ENCODE measurements around the gene RARA. TPM values are rescaled to one million over a fixed set of nuclear protein-coding genes. Genes with fewer than 3 reads are reported as not detected.
"Not testable (repeated sequence)": the region's sequence is repeated elsewhere in the genome, so short reads cannot be mapped to it uniquely, and the experiment has no call there.

The RARA gene
- total RNA-seq, 1 donor from 2014 or later = 47.8 TPM

DNA sequence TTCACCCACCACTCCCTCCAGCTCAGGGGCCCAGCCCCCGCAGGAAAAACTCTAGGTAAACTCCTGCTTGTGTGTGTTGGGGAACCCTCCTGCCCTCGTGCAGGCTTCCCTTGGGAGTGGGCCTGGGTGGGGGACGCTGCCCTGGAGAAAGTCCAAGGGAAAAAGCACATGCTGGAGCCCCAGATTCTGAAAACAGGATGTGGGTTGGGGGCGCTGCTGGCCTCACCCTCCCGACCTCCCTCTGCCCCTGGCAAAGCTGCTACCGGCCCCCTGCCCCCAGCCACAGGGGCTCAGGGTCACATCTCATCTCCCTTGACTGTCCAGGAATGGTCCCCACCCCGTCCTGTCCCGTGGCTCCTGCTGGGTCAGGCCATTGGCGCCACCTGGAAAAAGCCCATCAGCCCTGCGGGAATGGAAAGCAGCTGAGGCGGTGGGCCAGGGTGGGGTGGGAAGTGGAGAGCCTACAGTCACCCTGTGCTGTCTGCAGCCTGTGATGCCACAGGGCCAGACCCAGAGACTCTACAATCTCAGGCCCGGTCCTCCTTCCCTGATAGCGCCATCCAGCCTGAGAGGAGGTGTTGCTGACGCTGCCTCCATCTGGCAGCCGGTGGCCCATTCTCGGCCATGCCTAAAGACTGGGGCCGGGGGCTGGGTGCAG, 58.0 kb downstream of the RARA start:
- intact Hi-C loops (cut with micrococcal nuclease) = loop anchor here (10.0 kb wide), 2 partner anchors 78 to 258 kb away; partner anchors contain the start of gene IGFBP4

DNA sequence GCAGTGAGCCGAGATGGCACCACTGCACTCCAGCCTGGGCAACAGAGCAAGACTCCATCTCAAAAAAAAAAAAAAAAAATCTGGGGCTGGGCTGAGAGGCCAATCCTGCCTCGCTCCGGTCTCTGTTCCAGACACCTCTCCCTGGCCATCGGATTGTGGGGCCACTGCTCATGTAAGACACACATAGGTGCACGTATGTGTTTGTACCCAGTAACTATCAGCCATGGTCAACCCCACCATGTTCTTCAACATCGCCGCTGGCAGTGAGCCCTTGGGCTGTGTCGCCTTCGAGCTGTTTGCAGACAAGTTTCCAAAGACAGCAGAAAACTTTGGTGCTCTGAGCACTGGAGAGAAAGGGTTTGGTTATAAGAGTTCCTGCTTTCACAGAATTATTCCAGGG, 58.7 kb downstream of the RARA start:
- intact Hi-C loops (cut with micrococcal nuclease) = loop anchor here (10.0 kb wide), 2 partner anchors 77 to 257 kb away; partner anchors contain the start of gene IGFBP4

DNA sequence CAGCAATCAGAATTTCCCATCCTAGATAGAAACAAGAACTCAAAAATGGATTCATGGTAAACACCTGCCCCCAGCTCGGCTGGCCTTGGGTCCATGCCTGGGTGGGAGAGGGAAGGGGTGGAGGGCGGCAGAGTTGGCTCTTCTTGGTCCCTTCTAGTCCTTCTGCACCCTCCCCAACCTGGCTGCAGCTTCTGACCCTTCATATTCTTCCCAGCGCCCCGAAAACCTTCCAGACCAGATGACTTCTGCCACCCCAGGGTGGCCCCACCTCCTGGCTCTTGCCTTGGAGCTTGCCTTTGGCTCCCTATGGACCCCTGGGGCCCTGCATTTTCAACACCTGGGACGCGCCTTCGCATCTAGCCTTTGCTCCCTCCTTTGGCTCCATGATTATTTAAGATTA, 60.9 kb downstream of the RARA start:
- intact Hi-C loops (cut with micrococcal nuclease) = loop anchor here (10.0 kb wide), 2 partner anchors 75 to 255 kb away; partner anchors contain the start of gene IGFBP4

DNA sequence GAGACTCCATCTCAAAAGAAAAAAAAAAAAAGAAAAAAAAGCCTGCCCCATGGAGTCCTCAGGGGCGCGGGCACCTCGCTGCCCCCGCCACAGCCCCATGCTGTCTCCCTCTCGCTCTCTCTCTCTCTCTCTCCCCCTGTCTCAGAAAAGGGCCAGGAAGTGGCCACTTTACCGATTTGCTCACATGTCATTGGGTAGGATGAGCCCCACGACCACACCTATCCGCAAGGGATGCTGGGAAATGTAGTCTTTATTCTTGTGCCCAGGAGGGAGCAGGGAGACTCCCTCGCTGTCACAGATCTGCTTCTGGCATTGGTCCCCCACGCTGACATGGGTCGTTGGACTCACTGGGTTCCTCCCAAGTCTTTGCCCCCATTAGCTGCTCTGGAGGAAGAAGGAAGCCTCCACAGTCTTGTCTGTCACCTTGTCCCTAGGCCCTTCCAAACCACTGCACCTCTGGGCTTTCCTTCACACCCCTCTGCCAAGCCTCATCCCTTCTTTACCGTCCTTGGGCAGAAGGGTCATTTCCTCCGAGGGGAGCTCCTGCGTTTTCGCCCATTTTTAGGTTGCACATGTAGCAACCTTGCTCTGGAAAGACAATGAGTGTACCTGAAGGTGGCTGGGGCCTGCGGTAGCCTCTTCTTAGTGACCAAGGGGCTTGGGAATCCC, 62.4 kb downstream of the RARA start:
- intact Hi-C loops (cut with micrococcal nuclease) = no loop called here

DNA sequence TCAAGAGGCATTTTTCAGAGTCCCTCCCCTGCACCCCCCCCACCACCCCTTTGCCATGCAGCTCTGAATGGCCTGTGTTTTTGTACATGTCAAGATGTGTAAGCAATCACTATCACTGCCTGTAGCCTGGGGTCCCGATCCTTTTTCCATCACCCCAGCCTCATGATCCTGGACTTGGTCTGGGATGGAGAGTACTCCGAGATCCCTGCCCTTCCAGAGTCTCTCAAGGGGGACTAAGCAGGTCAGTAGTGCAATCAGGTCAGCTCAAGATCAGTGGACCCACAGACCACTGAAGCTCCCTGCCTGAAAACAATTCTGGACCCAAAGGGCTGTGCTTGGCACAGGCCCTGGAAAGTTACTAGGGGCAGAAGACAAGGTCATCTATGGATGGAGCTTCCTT, 63.1 kb downstream of the RARA start:
- intact Hi-C loops (cut with micrococcal nuclease) = no loop called here

DNA sequence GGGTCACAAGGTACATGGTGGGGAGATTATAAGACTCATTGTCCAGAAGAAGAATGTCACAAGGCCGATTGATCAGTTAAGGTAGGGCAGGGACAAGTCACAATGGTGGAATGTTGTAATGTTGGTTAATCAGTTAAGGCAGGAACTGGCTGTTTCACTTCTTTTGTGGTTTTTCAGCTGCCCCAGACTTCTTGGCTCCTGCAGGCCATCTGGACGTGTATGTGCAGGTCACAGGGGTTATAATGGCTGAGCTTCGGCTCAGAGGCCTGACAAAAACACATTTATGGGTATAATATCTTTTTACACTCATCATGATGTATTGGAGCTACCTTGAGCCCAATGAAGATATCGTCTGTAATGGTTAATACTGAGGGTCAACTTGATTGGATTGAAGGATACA, 63.7 kb downstream of the RARA start:
- intact Hi-C loops (cut with micrococcal nuclease) = not testable (repeated sequence)

DNA sequence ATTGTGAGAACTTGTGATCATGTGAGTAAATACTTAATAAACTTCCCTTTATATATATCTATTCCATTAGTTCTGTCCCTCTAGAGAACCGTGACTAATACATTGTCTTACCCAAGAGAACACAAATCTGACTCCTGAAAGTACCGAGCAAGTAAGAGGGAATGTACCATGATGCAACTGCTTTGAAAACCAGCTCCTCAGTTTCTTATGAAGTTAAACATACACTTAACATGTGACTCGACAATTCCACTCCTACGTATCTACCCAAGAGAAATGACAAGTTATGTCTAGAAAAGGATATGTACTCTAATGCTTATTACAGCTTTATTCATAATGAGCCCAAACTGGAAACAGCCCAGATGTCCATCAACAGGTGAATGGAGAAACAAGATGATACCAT, 64.3 kb downstream of the RARA start:
- intact Hi-C loops (cut with micrococcal nuclease) = no loop called here

DNA sequence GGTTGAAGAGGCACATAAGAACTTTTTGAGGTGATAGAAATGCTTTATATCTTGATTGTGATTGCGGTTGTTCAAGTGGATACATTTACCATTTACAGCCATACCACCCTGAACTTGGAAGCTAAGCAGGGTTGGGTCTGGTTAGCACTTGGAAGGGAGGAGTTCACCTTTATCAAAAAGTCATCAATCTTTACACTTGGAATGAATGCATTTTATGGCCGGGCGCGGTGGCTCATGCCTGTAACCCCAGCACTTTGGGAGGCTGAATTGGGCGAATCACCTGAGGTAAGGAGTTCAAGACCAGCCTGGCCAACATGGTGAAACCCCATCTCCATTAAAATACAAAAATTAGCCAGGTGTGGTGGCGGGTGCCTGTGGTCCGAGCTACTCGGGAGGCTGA, 65.0 kb downstream of the RARA start:
- intact Hi-C loops (cut with micrococcal nuclease) = no loop called here

DNA sequence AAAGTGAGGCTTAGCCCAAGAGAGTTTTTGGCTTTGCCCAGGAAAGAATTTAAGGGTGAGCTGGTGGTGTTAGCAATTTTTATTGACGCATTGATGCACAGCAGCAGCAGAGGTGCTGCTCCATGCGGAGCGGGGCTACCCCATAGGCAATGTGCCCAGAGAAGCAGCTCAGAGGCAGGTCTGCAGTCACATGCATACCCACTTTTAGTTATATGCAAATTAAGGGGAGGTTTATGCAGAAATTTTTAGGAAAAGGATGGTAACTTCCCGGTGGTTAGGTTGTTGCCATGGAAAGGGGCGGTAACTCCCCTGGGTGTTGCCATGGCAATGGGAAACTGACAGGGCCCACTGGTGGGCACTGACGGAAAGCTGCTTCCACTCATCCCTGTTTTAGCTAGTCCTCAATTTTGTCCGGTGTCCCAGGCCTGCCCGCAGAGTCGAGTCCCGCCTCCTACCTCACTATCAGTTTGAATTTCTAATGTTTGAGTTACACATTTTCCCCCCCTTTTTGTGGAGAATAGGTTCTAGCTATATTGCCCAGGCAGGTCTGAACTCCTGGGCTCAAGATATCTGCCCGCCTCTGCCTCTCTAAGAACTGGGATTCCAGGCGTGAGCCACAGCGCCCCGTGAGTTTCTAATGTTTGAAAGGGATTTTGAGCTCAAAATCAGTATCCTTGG, 66.0 kb downstream of the RARA start:
- intact Hi-C loops (cut with micrococcal nuclease) = no loop called here

DNA sequence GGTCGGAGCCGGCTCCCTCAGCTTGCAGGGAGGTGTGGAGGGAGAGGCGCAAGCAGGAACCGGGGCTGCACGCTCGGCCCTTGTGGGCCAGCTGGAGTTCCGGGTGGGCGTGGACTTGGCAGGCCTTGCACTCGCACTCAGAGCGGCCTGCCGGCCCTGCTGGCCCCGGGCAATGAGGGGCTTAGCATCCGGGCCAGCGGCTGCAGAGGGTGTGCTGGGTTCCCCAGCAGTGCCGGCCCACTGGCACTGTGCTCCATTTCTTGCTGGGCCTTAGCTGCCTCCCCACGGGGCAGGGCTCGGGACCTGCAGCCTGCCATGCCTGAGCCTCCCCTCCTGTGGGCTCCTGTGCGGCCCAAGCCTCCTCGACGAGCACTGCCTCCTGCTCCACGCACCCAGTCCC, 66.8 kb downstream of the RARA start:
- intact Hi-C loops (cut with micrococcal nuclease) = not testable (repeated sequence)

DNA sequence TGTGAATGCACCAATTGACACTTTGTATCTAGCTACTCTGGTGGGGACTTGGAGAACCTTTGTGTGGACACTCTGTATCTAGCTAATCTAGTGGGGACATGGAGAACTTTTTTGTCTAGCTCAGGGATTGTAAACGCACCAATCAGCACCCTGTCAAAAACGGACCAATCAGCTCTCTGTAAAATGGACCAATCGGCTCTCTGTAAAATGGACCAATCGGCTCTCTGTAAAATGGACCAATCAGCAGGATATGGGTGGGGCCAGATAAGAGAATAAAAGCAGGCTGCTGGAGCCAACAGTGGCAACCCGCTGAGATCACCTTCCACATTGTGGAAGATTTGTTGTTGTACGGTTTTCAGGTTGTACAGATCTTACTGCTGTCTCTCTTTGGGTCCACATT, 67.6 kb downstream of the RARA start:
- intact Hi-C loops (cut with micrococcal nuclease) = not testable (repeated sequence)

DNA sequence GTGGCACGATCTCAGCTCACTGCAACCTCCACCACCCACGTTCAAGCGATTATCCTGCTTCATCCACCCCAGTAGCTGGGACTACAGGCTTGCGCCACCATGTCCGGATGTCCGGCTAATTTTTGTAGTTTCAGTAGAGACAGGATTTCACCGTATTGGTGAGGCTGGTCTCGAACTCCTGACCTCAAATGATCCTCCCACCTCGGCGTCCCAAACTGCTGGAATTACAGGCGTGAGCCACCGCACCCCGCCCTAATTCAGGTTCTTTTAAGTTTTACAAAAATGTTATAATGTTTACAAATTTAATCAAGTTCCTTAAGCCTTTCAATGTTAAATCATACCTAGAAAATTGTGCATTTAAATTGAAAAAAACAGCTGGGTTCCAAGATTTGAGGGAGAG, 68.9 kb downstream of the RARA start:
- intact Hi-C loops (cut with micrococcal nuclease) = no loop called here

DNA sequence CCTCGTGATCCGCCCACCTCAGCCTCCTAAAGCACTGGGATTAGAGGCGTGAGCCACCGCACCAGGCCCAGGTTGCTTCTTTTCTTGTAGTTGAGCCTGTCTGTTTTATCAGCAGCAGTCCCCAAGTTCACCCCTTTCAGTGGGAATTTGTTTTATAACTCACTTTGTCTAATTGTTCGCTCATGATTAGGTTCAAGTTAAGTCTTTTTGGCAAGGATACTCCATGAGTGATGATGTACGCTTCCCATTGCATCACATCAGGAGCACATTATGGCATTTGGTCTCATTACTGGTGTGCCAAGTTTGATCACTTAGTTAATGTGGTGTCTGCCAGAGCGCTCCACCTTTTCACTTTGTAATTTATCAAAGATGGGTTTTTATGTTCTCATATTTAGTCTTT, 70.0 kb downstream of the RARA start:
- intact Hi-C loops (cut with micrococcal nuclease) = no loop called here

DNA sequence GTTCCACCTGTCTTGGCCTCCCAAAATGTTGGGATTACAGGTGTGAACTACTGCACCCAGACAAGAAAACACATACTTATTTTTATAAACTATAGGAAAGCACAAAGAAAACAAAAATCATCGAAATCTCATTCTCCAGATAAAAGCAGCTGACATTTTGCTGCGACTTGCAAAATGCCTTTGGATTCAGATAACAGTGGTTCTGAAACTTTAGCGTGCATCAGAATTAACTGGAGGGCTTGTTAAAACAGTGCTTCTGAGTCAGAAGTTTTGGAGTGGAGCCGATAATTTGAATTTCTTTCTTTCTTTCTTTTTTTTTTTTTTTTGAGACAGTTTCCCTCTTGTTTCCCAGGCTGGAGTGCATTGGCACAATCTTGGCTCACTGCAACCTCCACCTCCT, 73.3 kb downstream of the RARA start:
- intact Hi-C loops (cut with micrococcal nuclease) = no loop called here

DNA sequence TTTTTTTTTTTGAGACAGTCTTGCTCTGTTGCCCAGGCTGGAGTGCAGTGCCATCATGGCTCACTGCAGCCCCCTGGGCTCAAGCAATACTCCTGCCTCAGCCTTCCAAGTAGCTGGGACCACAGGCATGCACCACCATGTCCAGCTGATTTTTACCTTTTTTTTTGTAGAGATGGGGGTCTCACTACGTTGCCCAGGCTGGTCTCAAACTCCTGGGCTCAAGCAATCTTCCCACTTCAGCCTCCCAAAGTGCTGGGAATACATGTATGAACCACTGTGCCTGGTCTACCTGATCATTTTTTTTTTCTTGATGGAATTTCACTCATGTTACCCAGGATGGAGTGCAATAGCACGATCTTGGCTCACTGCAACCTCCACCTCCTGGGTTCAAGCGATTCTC, 77.6 kb downstream of the RARA start:
- intact Hi-C loops (cut with micrococcal nuclease) = not testable (repeated sequence)

DNA sequence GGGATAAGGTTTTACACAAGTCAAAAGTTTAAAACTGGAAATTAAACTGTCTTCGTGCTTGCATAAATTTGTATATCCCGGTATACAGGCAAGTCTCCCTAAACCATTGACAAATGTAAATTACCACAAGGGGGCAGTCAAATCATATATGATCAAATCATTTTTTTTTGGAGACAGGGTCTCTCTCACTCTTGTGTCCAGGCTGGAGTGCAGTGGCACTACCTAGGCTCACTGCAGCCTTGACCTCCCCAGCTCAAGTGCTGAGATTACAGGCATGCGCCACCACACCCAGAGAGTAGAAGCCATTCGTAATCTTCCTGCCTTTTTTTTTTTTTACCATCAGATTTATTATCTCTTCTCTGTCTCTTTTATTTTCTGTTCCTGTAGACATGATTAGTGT, 90.2 kb downstream of the RARA start:
- intact Hi-C loops (cut with micrococcal nuclease) = loop anchor here (1.0 to 5.0 kb wide), 2 partner anchors 42 to 134 kb away; no protein-coding TSS in a partner anchor

DNA sequence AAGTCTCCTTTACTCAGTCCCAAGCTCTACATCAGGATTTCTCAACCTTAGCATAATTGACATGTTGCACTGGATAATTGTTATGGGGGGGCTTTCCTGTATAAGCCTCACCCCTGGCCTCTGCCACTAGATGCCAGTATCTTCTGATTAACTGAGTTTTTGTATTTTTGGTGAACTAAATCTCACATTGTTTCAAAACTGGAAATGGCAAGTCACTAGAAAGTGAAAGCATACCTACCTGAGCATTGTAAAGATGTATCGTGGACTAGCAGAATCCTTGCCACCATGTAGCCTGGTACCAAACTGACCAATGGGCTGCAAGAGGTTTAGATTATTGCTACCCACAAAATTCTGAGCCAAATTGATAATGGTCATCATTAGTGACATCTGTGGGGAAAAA, 93.7 kb downstream of the RARA start:
- intact Hi-C loops (cut with micrococcal nuclease) = no loop called here

DNA sequence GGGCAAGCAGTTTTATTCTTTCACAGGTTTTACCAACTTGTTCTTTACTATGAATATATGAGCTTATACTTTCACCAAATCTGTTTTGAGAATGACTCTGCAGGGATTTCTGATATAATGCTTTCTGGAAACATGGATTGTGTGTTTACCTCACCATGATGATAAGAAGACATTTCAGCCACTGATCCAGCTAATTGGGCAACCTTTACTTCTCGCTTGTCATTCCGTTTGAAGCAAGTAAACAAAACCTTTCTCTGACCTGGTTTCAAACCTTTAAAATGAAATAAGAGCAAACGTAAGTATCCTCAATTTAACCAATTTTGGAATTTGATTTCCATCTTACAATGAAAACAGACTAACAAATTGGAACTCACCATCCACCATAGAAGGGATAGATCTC, 95.0 kb downstream of the RARA start:
- intact Hi-C loops (cut with micrococcal nuclease) = no loop called here

Measured in T-helper 2 cell treated with Interferon-gamma antibody and Interleukin-4, amounts not matched to agents 100 ng/mL and 5 ng/mL, for 36 hours (primary cell).